Activated naive CD8-positive, alpha-beta T cell treated with anti-CD3 and anti-CD28 coated beads, Interleukin-2, amount 50 U/mL, for 16 hours (primary cell): ENCODE data around the gene AMPH.

ENCODE experiments used
- DNase-seq: peaks from one replicate; pipeline ENCODE4 v3.0.0-alpha.2; 2020; ENCODE audit warnings: low read depth, low spot score

The AMPH gene

GRCh38 chr7:38630720-38631673, at the start of gene AMPH:
AMPH (minus strand) TSS chr7:38631373; CDS start chr7:38631351, 22 bp downstream.
- DNase-seq = no peak

- DNase-seq = no peak
Measured at GRCh38 chr7:38679419-38679818, 48.2 kb upstream of the AMPH start.

- DNase-seq = no peak
Measured at GRCh38 chr7:38678698-38679054, 47.5 kb upstream of the AMPH start.

- DNase-seq = no peak
Measured at GRCh38 chr7:38677981-38678697, 47.0 kb upstream of the AMPH start.

- DNase-seq = no peak
Measured at GRCh38 chr7:38675494-38676106, 44.4 kb upstream of the AMPH start.

- no peak for DNase-seq
Measured at GRCh38 chr7:38674513-38674912, 43.3 kb upstream of the AMPH start.

GRCh38 chr7:38673795-38674194, 42.6 kb upstream of the AMPH start:
- DNase-seq = no peak

- DNase-seq = no peak
Measured at GRCh38 chr7:38671911-38672905, 41.0 kb upstream of the AMPH start.

GRCh38 chr7:38669965-38670520, 38.9 kb upstream of the AMPH start:
- no peak for DNase-seq

GRCh38 chr7:38664972-38665371, 33.8 kb upstream of the AMPH start:
- no peak for DNase-seq

- no peak for DNase-seq
Measured at GRCh38 chr7:38660427-38661099, 29.4 kb upstream of the AMPH start.

- DNase-seq = no peak
Measured at GRCh38 chr7:38659931-38660330, 28.8 kb upstream of the AMPH start.

- no peak for DNase-seq
Measured at GRCh38 chr7:38658921-38659320, 27.7 kb upstream of the AMPH start.

- DNase-seq = no peak
Measured at GRCh38 chr7:38656968-38657367, 25.8 kb upstream of the AMPH start.

- no peak for DNase-seq
Measured at GRCh38 chr7:38655833-38656774, 24.9 kb upstream of the AMPH start.

GRCh38 chr7:38637957-38638356, 6.8 kb upstream of the AMPH start:
- no peak for DNase-seq

GRCh38 chr7:38632411-38632810, 1.2 kb upstream of the AMPH start:
- no peak for DNase-seq

- no peak for DNase-seq
Measured at GRCh38 chr7:38629651-38630510, 1.3 kb downstream of the AMPH start.
